SU-DHL-6 (cell line): ENCODE data around the gene CPPED1.

Source experiments
- EZH2phosphoT487 ChIP-seq: fragments of 200-600 bp; sonication (generic), shearing (Covaris generic); conservative IDR thresholded peaks from 2 replicates; pipeline ENCODE4 v1.6.1; 2018; ENCODE audit warnings: mild to moderate bottlenecking, antibody characterized with exemption, low read length, moderate library complexity, mixed read lengths
- TF ChIP-seq, protein P1 (sequence below): fragments of 200-600 bp; sonication (generic); IDR thresholded peaks from one replicate; pipeline ENCODE4 v1.5.1; 2017; ENCODE audit warnings: antibody characterized with exemption, mild to moderate bottlenecking, low read length, moderate library complexity; ENCODE audit not compliant: insufficient read depth, poor library complexity, severe bottlenecking

DNA sequence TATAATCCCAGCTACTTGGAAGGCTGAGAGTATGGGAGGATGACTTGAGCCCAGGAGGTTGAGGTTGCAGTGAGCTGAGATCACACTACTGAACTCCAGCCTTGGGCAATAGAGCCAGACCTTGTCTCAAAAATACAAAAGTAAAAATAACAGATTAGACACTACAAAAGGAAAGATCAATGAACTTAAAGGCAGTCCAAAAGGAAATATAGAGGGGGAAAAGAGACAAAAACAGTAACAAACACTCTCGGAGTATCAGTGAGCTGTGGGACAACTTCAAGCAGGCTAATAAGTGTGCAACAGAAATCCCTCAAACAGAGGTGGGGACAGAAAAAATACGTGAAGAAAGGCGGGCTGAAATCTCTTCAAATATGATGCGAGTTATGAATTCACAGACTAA is 58.8 kb downstream of the CPPED1 start:
- TF ChIP-seq, protein P1, sequence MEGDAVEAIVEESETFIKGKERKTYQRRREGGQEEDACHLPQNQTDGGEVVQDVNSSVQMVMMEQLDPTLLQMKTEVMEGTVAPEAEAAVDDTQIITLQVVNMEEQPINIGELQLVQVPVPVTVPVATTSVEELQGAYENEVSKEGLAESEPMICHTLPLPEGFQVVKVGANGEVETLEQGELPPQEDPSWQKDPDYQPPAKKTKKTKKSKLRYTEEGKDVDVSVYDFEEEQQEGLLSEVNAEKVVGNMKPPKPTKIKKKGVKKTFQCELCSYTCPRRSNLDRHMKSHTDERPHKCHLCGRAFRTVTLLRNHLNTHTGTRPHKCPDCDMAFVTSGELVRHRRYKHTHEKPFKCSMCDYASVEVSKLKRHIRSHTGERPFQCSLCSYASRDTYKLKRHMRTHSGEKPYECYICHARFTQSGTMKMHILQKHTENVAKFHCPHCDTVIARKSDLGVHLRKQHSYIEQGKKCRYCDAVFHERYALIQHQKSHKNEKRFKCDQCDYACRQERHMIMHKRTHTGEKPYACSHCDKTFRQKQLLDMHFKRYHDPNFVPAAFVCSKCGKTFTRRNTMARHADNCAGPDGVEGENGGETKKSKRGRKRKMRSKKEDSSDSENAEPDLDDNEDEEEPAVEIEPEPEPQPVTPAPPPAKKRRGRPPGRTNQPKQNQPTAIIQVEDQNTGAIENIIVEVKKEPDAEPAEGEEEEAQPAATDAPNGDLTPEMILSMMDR, result no peak
- no peak for TF ChIP-seq EZH2phosphoT487
